ENCODE measurements around the gene DAZAP2.
"Not testable (repeated sequence)": the region's sequence is repeated elsewhere in the genome, so short reads cannot be mapped to it uniquely, and the experiment has no call there.

- TF ChIP-seq POLR2A (IDR thresholded peaks at IDR 0.05; ENCODE audit: low read length); GATA1 (IDR thresholded peaks at IDR 0.05; ENCODE audit: low read depth, low read length): not testable (repeated sequence)
Observed at GRCh38 chr12:51272810-51273209, 34.2 kb downstream of the DAZAP2 start.

All from erythroblast (primary cell).